Measurements from ENCODE around the gene SIX2. TPM values are rescaled to one million over a fixed set of nuclear protein-coding genes. Genes with fewer than 3 reads are reported as not detected.

SIX2 gene
- total and polyA plus RNA-seq, 2 of the 8 experiments (the other 6 are each of a cell fraction or from before 2014, with no cell fraction given) = 0.47 to 1.0 TPM

DNA sequence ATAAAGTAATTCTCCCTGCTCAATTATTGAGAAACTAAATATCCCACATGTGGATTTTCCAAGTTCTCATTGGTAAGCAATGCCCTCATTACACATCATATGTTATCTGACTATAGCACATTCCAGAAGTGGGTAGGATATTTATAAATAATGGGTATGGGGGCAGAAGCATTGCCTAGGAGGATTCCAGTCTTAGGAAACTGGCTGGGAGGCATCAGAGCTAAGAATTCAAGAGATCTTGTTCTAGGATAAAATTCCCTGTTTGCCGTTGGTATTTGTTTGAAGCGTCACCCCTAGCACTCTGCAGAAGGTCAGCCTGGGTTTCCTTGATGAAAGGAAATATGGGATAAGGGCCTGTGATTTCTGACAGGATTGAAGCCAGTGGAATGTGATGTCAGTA, 20.1 kb downstream of the SIX2 start (continued):
- TF ChIP-seq CBX8 (IDR thresholded peaks at IDR 0.05; ENCODE audit: borderline replicate concordance, low read depth, low read length) = no peak
- TF ChIP-seq CBX5 (IDR thresholded peaks at IDR 0.05; ENCODE audit: low read depth, low read length) = no peak
